RCC 7860 (cell line): ENCODE results near the gene SLC20A1.
"Not testable (repeated sequence)": the region's sequence is repeated elsewhere in the genome, so short reads cannot be mapped to it uniquely, and the experiment has no call there.

Source experiments
- DNase-seq: peaks from one replicate; pipeline ENCODE4 v3.0.0-alpha.2; 2015; ENCODE audit warnings: low spot score
- FAIRE-seq: peaks from 2 replicates; lab custom pipeline; 2012; peaks lifted over from hg19 to GRCh38; lab: Jason Lieb, UNC

The SLC20A1 gene

GRCh38 chr2:112644155-112644932 lies 1.4 kb upstream of the SLC20A1 start:
- DNase-seq (peak; percentile 86), FAIRE-seq (peak; percentile 69)

- no peak for FAIRE-seq
These were observed 818 bp upstream of the SLC20A1 start for GRCh38 chr2:112644933-112645309.

GRCh38 chr2:112646102-112646719 lies 472 bp downstream of the SLC20A1 start:
- no peak for DNase-seq
- FAIRE-seq: no peak

More at GRCh38 chr2:112644933-112645309, 818 bp upstream of the SLC20A1 start:
- DNase-seq: peak; percentile 83

GRCh38 chr2:112646791-112647689 lies 1.3 kb downstream of the SLC20A1 start:
- no peak for DNase-seq
- no peak for FAIRE-seq

- DNase-seq (no peak), FAIRE-seq (no peak)
These were observed 2.3 kb downstream of the SLC20A1 start for GRCh38 chr2:112648081-112648480.

- no peak for DNase-seq
- no peak for FAIRE-seq
These were observed 10.9 kb downstream of the SLC20A1 start for GRCh38 chr2:112656679-112657078.

GRCh38 chr2:112658301-112658700 lies 12.6 kb downstream of the SLC20A1 start:
- FAIRE-seq: no peak
- DNase-seq: no peak

GRCh38 chr2:112658839-112659667 lies 13.3 kb downstream of the SLC20A1 start:
- FAIRE-seq: no peak

GRCh38 chr2:112660138-112660537 lies 14.4 kb downstream of the SLC20A1 start:
- FAIRE-seq (no peak), DNase-seq (no peak)

More at GRCh38 chr2:112658839-112659667, 13.3 kb downstream of the SLC20A1 start:
- no peak for DNase-seq

GRCh38 chr2:112661656-112662305 lies 16.0 kb downstream of the SLC20A1 start:
- no peak for DNase-seq
- no peak for FAIRE-seq

GRCh38 chr2:112662704-112663103 lies 17.0 kb downstream of the SLC20A1 start:
- no peak for FAIRE-seq
- no peak for DNase-seq

GRCh38 chr2:112664689-112665088 lies 18.9 kb downstream of the SLC20A1 start:
- DNase-seq (no peak), FAIRE-seq (no peak)

- FAIRE-seq: no peak
- DNase-seq: no peak
These were observed 19.5 kb downstream of the SLC20A1 start for GRCh38 chr2:112665113-112665780.

- no peak for DNase-seq
- no peak for FAIRE-seq
These were observed 21.0 kb downstream of the SLC20A1 start for GRCh38 chr2:112666761-112667122.

GRCh38 chr2:112667540-112667939 lies 21.8 kb downstream of the SLC20A1 start:
- not testable (repeated sequence) for DNase-seq, FAIRE-seq

- DNase-seq (no peak), FAIRE-seq (no peak)
These were observed 23.9 kb downstream of the SLC20A1 start for GRCh38 chr2:112669667-112670066.

- FAIRE-seq (no peak), DNase-seq (no peak)
These were observed 24.7 kb downstream of the SLC20A1 start for GRCh38 chr2:112670252-112671022.

- FAIRE-seq (no peak), DNase-seq (no peak)
These were observed 26.1 kb downstream of the SLC20A1 start for GRCh38 chr2:112671801-112672200.

- FAIRE-seq (no peak), DNase-seq (no peak)
These were observed 27.3 kb downstream of the SLC20A1 start for GRCh38 chr2:112673008-112673407.
